ENCODE measurements around the gene SRC.

DNA sequence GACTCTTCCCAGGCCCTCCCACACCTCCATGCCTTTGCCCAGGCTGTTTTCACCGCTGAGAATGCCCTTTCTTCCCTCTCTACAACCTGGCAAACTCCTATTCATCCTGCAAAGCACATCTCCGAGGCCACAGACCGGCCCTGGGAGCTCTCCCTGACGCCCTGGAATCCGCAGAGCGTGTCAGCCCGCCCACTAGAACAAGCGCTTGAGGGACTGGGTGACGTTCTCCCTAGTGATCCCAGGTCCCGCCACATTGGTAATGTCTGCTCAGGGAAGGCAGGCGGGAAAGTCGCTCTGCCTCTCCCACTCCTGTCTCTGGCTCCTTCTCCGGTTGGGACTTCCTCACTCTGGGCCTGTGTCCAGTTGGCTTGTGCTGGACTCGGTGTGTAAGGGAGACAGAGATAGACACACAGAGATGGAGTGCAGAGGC, 61.6 kb downstream of the SRC start:
- TF ChIP-seq, protein P1, sequence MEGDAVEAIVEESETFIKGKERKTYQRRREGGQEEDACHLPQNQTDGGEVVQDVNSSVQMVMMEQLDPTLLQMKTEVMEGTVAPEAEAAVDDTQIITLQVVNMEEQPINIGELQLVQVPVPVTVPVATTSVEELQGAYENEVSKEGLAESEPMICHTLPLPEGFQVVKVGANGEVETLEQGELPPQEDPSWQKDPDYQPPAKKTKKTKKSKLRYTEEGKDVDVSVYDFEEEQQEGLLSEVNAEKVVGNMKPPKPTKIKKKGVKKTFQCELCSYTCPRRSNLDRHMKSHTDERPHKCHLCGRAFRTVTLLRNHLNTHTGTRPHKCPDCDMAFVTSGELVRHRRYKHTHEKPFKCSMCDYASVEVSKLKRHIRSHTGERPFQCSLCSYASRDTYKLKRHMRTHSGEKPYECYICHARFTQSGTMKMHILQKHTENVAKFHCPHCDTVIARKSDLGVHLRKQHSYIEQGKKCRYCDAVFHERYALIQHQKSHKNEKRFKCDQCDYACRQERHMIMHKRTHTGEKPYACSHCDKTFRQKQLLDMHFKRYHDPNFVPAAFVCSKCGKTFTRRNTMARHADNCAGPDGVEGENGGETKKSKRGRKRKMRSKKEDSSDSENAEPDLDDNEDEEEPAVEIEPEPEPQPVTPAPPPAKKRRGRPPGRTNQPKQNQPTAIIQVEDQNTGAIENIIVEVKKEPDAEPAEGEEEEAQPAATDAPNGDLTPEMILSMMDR (conservative IDR thresholded peaks at IDR 0.05; ENCODE audit: low read depth, low read length) = no peak
- TF ChIP-seq EZH2 (IDR thresholded peaks at IDR 0.05; ENCODE audit: low read length, unreplicated experiment) = no peak

Data from PC-3 (cell line).